CD14-positive monocyte (primary cell): ENCODE measurements around the gene DEPDC5. TPM values are rescaled to one million over a fixed set of nuclear protein-coding genes. Genes with fewer than 3 reads are reported as not detected.

ENCODE experiments used
- DNase-seq, 3 donors: peaks; one replicate each; pipeline ENCODE4 v3.0.0-alpha.2; 2011 to 2022
- H2AFZ ChIP-seq: 2 replicates; pipeline ENCODE4 v1.6.0; 2012; ENCODE audit warnings: mild to moderate bottlenecking, low read depth, low read length, inconsistent platforms; ENCODE audit not compliant: insufficient read depth, poor library complexity, severe bottlenecking
- H3K27ac ChIP-seq, 2 donors: 1 replicate in 1 of 2; 2 replicates in 1 of 2; pipeline ENCODE4 v1.5.1; 2012 to 2013; ENCODE audit warnings: low read length in 2 of 2, control low read depth in 1 of 2, inconsistent platforms in 1 of 2, low read depth in 1 of 2, mild to moderate bottlenecking in 1 of 2
- H3K27me3 ChIP-seq, 2 donors: one replicate each; pipeline versions ENCODE4 v1.6.0 to v1.6.1; 2011 to 2013; ENCODE audit warnings: low read length in 2 of 2; ENCODE audit not compliant: control insufficient read depth in 2 of 2, insufficient read depth in 2 of 2
- H3K36me3 ChIP-seq, 2 donors: replicated peaks in 1 of 2; 1 replicate in 1 of 2; 2 replicates in 1 of 2; pipeline versions ENCODE4 v1.5.1 to v1.6.1; 2012 to 2013; ENCODE audit warnings: low read length in 2 of 2, control low read depth in 1 of 2, inconsistent platforms in 1 of 2, mild to moderate bottlenecking in 1 of 2; ENCODE audit not compliant: insufficient read depth in 2 of 2, control insufficient read depth in 1 of 2
- H3K4me1 ChIP-seq, 2 donors: 1 replicate in 1 of 2; 2 replicates in 1 of 2; pipeline versions ENCODE4 v1.5.1 to v1.6.1; 2012 to 2013; ENCODE audit warnings: low read length in 2 of 2, control low read depth in 1 of 2, inconsistent platforms in 1 of 2, mild to moderate bottlenecking in 1 of 2, moderate library complexity in 1 of 2; ENCODE audit not compliant: insufficient read depth in 2 of 2, control insufficient read depth in 1 of 2
- H3K4me2 ChIP-seq: replicated peaks from 2 replicates; pipeline ENCODE3; 2012; ENCODE audit warnings: low read length, moderate library complexity, mild to moderate bottlenecking; ENCODE audit not compliant: poor library complexity, severe bottlenecking; ENCODE audit errors: extremely low read depth
- H3K4me3 ChIP-seq, 3 experiments: fragments of 200-600 bp in 1 of 3; sonication (generic) in 1 of 3; replicated peaks in 1 of 3; 1 replicate in 2 of 3; 2 replicates in 1 of 3; pipeline ENCODE4 v1.5.1; 2011 to 2013; ENCODE audit warnings: low read length in 3 of 3, mild to moderate bottlenecking in 3 of 3, control low read depth in 2 of 3, low read depth in 2 of 3, inconsistent platforms in 1 of 3, moderate library complexity in 1 of 3
- H3K79me2 ChIP-seq: 2 replicates; pipeline ENCODE4 v1.6.0; 2012; ENCODE audit warnings: mild to moderate bottlenecking, control low read depth, inconsistent platforms, low read length, moderate library complexity; ENCODE audit not compliant: insufficient read depth
- H3K9ac ChIP-seq: 2 replicates; pipeline ENCODE4 v1.6.0; 2017; ENCODE audit warnings: low read length, mild to moderate bottlenecking; ENCODE audit not compliant: insufficient read depth, poor library complexity, severe bottlenecking
- H3K9me3 ChIP-seq, 2 donors: replicated peaks in 1 of 2; 1 replicate in 1 of 2; 2 replicates in 1 of 2; pipeline versions ENCODE4 v1.5.1 to v1.6.1; 2012 to 2013; ENCODE audit warnings: low read length in 2 of 2, control low read depth in 1 of 2; ENCODE audit not compliant: control insufficient read depth in 1 of 2, insufficient read depth in 1 of 2
- H4K20me1 ChIP-seq: 2 replicates; pipeline ENCODE4 v1.6.0; 2012; ENCODE audit warnings: mild to moderate bottlenecking, low read length, control low read depth, moderate library complexity; ENCODE audit not compliant: insufficient read depth
- H3K27ac Mint-ChIP-seq, 7 donors: one replicate each; pipeline ENCODE4 v1.8.0; 2020; ENCODE audit warnings: mild to moderate bottlenecking in 7 of 7, mixed read lengths in 7 of 7, moderate library complexity in 6 of 7, inconsistent platforms in 2 of 7
- H3K27me3 Mint-ChIP-seq, 3 donors: one replicate each; pipeline ENCODE4 v1.8.0; 2021 to 2022; ENCODE audit warnings: low read depth in 3 of 3, mild to moderate bottlenecking in 3 of 3, mixed read lengths in 3 of 3, moderate library complexity in 3 of 3, inconsistent platforms in 1 of 3
- H3K36me3 Mint-ChIP-seq, 2 donors: one replicate each; pipeline ENCODE4 v1.8.0; 2020; ENCODE audit warnings: mixed read lengths in 2 of 2, inconsistent platforms in 1 of 2, mild to moderate bottlenecking in 1 of 2
- H3K4me1 Mint-ChIP-seq: one replicate; pipeline ENCODE4 v1.8.0; 2020; ENCODE audit warnings: mild to moderate bottlenecking, mixed read lengths
- H3K4me3 Mint-ChIP-seq, 2 donors: one replicate each; pipeline ENCODE4 v1.8.0; 2020; ENCODE audit warnings: mild to moderate bottlenecking in 2 of 2, mixed read lengths in 2 of 2, moderate library complexity in 1 of 2
- H3K9me3 Mint-ChIP-seq, 7 donors: one replicate each; pipeline ENCODE4 v1.8.0; 2020 to 2022; ENCODE audit warnings: mixed read lengths in 7 of 7, mild to moderate bottlenecking in 6 of 7, moderate library complexity in 6 of 7, inconsistent platforms in 2 of 7
- WGBS: methylation state at CpG from one replicate; pipeline ENCODE4 v1.1.5; 2013; ENCODE audit warnings: missing lambda C conversion rate; ENCODE audit not compliant: insufficient coverage; 5-methylcytosine and 5-hydroxymethylcytosine counted together
- intact Hi-C, 2 donors: fragments of 100-400 bp; cut with micrococcal nuclease; formaldehyde crosslinking; loops; one replicate each; pipeline versions ENCODE4 v1.15.0 to v1.15.1; 2023
- polyA plus RNA-seq, 3 donors: library from polyadenylated mRNA; depleted of rRNA in 1 of 3; unstranded in 2 of 3; stranded (reverse) in 1 of 3; fragments of 300-500 nt in 2 of 3; fragments of >200 nt in 1 of 3; fragmentation: Illumina TruSeq in 2 of 3; gene quantifications; 1 replicate in 2 of 3; 2 replicates in 1 of 3; pipeline ENCODE4 v1.2.3, GENCODE V29; 2012 to 2021
- small RNA-seq: library from RNA; depleted of rRNA; stranded (forward); fragments of <200 nt; gene quantifications from one replicate; pipeline ENCODE3, GENCODE V24; 2012; ENCODE audit warnings: low read depth; ENCODE audit not compliant: insufficient read length
- TF ChIP-seq, protein P1 (sequence below): fragments of 200-600 bp; IDR thresholded peaks from one replicate; pipeline ENCODE4 v1.8.0; 2022; ENCODE audit warnings: antibody characterized with exemption, mild to moderate bottlenecking

DEPDC5 gene
- polyA plus RNA-seq, 3 donors: 2.2 to 19.5 (median 4.1) TPM

DNA sequence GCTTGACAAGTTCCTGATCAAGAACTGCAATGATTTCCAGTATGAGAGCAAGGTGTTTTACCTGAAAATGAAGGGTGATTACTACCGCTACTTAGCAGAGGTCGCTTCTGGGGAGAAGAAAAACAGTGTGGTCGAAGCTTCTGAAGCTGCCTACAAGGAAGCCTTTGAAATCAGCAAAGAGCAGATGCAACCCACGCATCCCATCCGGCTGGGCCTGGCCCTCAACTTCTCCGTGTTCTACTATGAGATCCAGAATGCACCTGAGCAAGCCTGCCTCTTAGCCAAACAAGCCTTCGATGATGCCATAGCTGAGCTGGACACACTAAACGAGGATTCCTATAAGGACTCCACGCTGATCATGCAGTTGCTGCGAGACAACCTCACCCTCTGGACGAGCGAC, 202.5 kb downstream of the DEPDC5 start:
- no peak overlapping the region for H3K9ac ChIP-seq
- H3K79me2 ChIP-seq: peaks cover 57% of the 10 kb centered on the region
- WGBS: 96% methylated on average over 9 of the region's 12 CpGs
- H3K4me1 Mint-ChIP-seq: peaks cover 36% of the 10 kb centered on the region
- H3K4me2 ChIP-seq: no peak overlapping the region
- no peak overlapping the region for H3K4me3 ChIP-seq
- H3K36me3 Mint-ChIP-seq: peaks cover 40 to 53% of the 10 kb centered on the region in 2 donors
- H3K4me3 Mint-ChIP-seq: no peak overlapping the region
- peaks cover 76% of the 10 kb centered on the region for H4K20me1 ChIP-seq
- H3K9me3 ChIP-seq: no peaks in the 10 kb centered on the region
- H3K27me3 ChIP-seq: no peaks in the 10 kb centered on the region
- no peaks in the 10 kb centered on the region for H3K9me3 Mint-ChIP-seq
- TF ChIP-seq, protein P1, sequence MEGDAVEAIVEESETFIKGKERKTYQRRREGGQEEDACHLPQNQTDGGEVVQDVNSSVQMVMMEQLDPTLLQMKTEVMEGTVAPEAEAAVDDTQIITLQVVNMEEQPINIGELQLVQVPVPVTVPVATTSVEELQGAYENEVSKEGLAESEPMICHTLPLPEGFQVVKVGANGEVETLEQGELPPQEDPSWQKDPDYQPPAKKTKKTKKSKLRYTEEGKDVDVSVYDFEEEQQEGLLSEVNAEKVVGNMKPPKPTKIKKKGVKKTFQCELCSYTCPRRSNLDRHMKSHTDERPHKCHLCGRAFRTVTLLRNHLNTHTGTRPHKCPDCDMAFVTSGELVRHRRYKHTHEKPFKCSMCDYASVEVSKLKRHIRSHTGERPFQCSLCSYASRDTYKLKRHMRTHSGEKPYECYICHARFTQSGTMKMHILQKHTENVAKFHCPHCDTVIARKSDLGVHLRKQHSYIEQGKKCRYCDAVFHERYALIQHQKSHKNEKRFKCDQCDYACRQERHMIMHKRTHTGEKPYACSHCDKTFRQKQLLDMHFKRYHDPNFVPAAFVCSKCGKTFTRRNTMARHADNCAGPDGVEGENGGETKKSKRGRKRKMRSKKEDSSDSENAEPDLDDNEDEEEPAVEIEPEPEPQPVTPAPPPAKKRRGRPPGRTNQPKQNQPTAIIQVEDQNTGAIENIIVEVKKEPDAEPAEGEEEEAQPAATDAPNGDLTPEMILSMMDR: no peak
- H2AFZ ChIP-seq: no peak overlapping the region
- peak overlapping the region in 4 of 7 donors; percentile 8 to 79 (median 42) for H3K27ac Mint-ChIP-seq
- H3K36me3 ChIP-seq: peaks cover 28 to 60% of the 10 kb centered on the region in 2 donors
- H3K27me3 Mint-ChIP-seq: peaks cover 0 to 4% (median 2%) of the 10 kb centered on the region in 3 donors
- intact Hi-C loops: no loop called here
- no peak for DNase-seq
- peaks cover 21 to 28% of the 10 kb centered on the region in 2 donors for H3K4me1 ChIP-seq
- H3K27ac ChIP-seq: no peak overlapping the region

Small RNA genes within 50 kb of the gene (small RNA-seq; reads per million reads assigned to genes)
- gene RN7SL20P: not detected

Other genes with a start within 250 kb of the DEPDC5 start
- gene PISD, start 91.8 kb upstream of the DEPDC5 start, polyA plus RNA-seq: 100 to 1,000 TPM in 1 of 3 donors, 10 to 100 TPM in 2; 38.1 to 112 (median 45.3) TPM
- gene PRR14L, start 3.9 kb upstream of the DEPDC5 start, polyA plus RNA-seq: 10 to 100 TPM; 13.2 to 41.4 (median 14.6) TPM
- 100 to 1,000 TPM in 2 of 3 donors, 10 to 100 TPM in 1; 59.5 to 136 (median 132) TPM for gene YWHAH, start 190.5 kb downstream of the DEPDC5 start, polyA plus RNA-seq